SK-N-SH treated with all-trans-retinoic acid at 6 μM for 48 hours (cell line): ENCODE data around the gene SYTL1.

Experiments
- ATAC-seq: fragments of 200-7000 bp; cut with Tn5 transposase; 3 replicates; pipeline ENCODE4 v1.9.1; 2020; ENCODE audit warnings: mild to moderate bottlenecking, moderate library complexity
- ARNTL ChIP-seq: fragments of 450-650 bp; formaldehyde crosslinking; IDR thresholded peaks from 2 replicates; pipeline ENCODE4 v1.5.0; 2020; ENCODE audit warnings: low read depth, mild to moderate bottlenecking, moderate library complexity, borderline replicate concordance
- BACH2 ChIP-seq: fragments of 250-450 bp; sonication (Bioruptor Pico); IDR thresholded peaks from 2 replicates; pipeline ENCODE4 v1.9.0; 2021; ENCODE audit warnings: mild to moderate bottlenecking, borderline replicate concordance
- CSDC2 ChIP-seq: fragments of 250-450 bp; sonication (Bioruptor Pico); IDR thresholded peaks from 2 replicates; pipeline ENCODE4 v1.5.0; 2020; ENCODE audit warnings: mild to moderate bottlenecking, moderate library complexity
- ESRRG ChIP-seq: fragments of 250-450 bp; sonication (Bioruptor Pico); IDR thresholded peaks from 2 replicates; pipeline ENCODE4 v1.6.1; 2021; ENCODE audit warnings: mild to moderate bottlenecking
- GLIS3 ChIP-seq: fragments of 250-450 bp; sonication (Bioruptor Pico); IDR thresholded peaks from 2 replicates; pipeline ENCODE4 v1.5.0; 2020; ENCODE audit warnings: mild to moderate bottlenecking, moderate library complexity
- OSR1 ChIP-seq: fragments of 250-450 bp; sonication (Bioruptor Pico); IDR thresholded peaks from 2 replicates; pipeline ENCODE4 v1.8.0; 2022; ENCODE audit warnings: moderate library complexity, mild to moderate bottlenecking, inconsistent platforms
- PPARA ChIP-seq: fragments of 250-450 bp; sonication (Bioruptor Pico); IDR thresholded peaks from 2 replicates; pipeline ENCODE4 v1.5.0; 2020; ENCODE audit warnings: mild to moderate bottlenecking, borderline replicate concordance
- RARB ChIP-seq: fragments of 250-450 bp; sonication (Bioruptor Pico); IDR thresholded peaks from 2 replicates; pipeline ENCODE4 v1.8.0; 2021; ENCODE audit warnings: mild to moderate bottlenecking, moderate library complexity
- SNAI2 ChIP-seq: fragments of 250-450 bp; sonication (Bioruptor Pico); IDR thresholded peaks from 2 replicates; pipeline ENCODE4 v1.5.0; 2020; ENCODE audit warnings: mild to moderate bottlenecking, moderate library complexity
- TCF4 ChIP-seq: fragments of 250-450 bp; sonication (Bioruptor Pico); IDR thresholded peaks from 2 replicates; pipeline ENCODE4 v1.8.0; 2021; ENCODE audit warnings: mild to moderate bottlenecking, moderate library complexity, borderline replicate concordance
- TOX ChIP-seq: fragments of 250-450 bp; sonication (Bioruptor Pico); IDR thresholded peaks from 2 replicates; pipeline ENCODE4 v1.8.0; 2021; ENCODE audit warnings: mild to moderate bottlenecking, moderate library complexity, borderline replicate concordance
- ZC3H10 ChIP-seq: fragments of 250-450 bp; sonication (Bioruptor Pico); IDR thresholded peaks from 2 replicates; pipeline ENCODE4 v1.5.1; 2021; ENCODE audit warnings: mild to moderate bottlenecking, moderate library complexity
- ZFP30 ChIP-seq: fragments of 450-650 bp; formaldehyde crosslinking; IDR thresholded peaks from 2 replicates; pipeline ENCODE4 v1.5.0; 2022; ENCODE audit warnings: mild to moderate bottlenecking, moderate library complexity
- ZNF565 ChIP-seq: fragments of 450-650 bp; formaldehyde crosslinking; conservative IDR thresholded peaks from 2 replicates; pipeline ENCODE4 v1.5.0; 2020; ENCODE audit warnings: low read depth, mild to moderate bottlenecking, moderate library complexity
- ZNF70 ChIP-seq: fragments of 450-650 bp; formaldehyde crosslinking; IDR thresholded peaks from 2 replicates; pipeline ENCODE4 v1.5.0; 2020; ENCODE audit warnings: mild to moderate bottlenecking, moderate library complexity
- ZNF8 ChIP-seq: fragments of 450-650 bp; formaldehyde crosslinking; IDR thresholded peaks from 2 replicates; pipeline ENCODE4 v1.5.0; 2020; ENCODE audit warnings: mild to moderate bottlenecking, moderate library complexity
- TF ChIP-seq, protein P1 (sequence below): fragments of 250-450 bp; sonication (Bioruptor Pico); IDR thresholded peaks from 2 replicates; pipeline ENCODE4 v1.5.1; 2020; ENCODE audit warnings: low read depth, mild to moderate bottlenecking, moderate library complexity
- TF ChIP-seq, protein P2 (sequence below): fragments of 250-450 bp; sonication (Bioruptor Pico); IDR thresholded peaks from 2 replicates; pipeline ENCODE4 v1.8.0; 2021; ENCODE audit warnings: low read depth, mild to moderate bottlenecking, moderate library complexity, borderline replicate concordance
- TF ChIP-seq, protein P3 (sequence below): fragments of 250-450 bp; sonication (Bioruptor Pico); IDR thresholded peaks from 2 replicates; pipeline ENCODE4 v1.5.1; 2021; ENCODE audit warnings: mild to moderate bottlenecking, moderate library complexity
- TF ChIP-seq, protein P4 (sequence below): fragments of 250-450 bp; sonication (Bioruptor Pico); IDR thresholded peaks from 2 replicates; pipeline ENCODE4 v1.5.0; 2020; ENCODE audit warnings: mild to moderate bottlenecking, moderate library complexity
- TF ChIP-seq, protein P5 (sequence below): fragments of 250-450 bp; sonication (Bioruptor Pico); IDR thresholded peaks from 2 replicates; pipeline ENCODE4 v1.8.0; 2020; ENCODE audit warnings: mild to moderate bottlenecking, moderate library complexity, borderline replicate concordance

Gene SYTL1

DNA sequence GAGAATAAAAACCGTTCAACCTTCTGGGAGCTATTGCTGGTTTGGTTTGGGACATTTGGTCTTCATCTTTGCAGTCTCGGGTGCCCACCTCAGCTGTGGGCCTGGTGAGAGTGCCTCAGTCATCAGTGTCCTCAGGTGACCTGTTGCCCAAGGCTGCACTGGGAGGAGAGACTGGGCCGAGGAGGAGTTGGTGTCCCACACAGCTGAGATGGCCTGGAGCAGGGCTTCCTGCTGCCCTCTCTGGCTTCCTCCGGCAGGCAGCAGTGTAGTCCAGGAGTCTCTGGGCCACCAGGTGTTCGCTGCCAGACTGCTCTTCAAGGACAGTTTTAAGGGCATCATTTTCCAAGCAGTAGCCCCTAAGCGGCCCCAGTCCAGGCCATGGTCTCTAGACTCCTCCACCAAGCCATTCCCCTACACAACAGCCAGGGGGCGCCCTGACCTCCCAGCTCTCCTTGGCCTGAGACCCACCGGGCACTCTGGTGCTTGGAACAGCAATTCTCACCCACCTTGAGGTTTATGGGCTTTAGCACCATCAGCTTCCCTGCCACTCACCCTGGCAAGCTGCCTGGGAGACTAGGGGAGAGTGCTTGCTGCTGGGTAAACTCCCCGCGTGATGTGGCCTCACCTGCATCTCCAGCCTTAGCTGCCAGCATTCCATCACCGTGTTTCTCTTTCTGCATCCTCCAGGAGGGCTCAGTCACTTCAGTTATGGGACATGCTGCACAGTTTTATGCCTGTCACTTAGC is 9.1 kb upstream of the SYTL1 start:
- ATAC-seq, result peak; percentile 91
- no peak for TF ChIP-seq CSDC2
- TF ChIP-seq TOX, result no peak
- no peak for TF ChIP-seq ZC3H10 (CRISPR knock-in tag)
- TF ChIP-seq ZNF565 (CRISPR knock-in tag), result no peak
- TF ChIP-seq, all 23 proteins: peak for 0

DNA sequence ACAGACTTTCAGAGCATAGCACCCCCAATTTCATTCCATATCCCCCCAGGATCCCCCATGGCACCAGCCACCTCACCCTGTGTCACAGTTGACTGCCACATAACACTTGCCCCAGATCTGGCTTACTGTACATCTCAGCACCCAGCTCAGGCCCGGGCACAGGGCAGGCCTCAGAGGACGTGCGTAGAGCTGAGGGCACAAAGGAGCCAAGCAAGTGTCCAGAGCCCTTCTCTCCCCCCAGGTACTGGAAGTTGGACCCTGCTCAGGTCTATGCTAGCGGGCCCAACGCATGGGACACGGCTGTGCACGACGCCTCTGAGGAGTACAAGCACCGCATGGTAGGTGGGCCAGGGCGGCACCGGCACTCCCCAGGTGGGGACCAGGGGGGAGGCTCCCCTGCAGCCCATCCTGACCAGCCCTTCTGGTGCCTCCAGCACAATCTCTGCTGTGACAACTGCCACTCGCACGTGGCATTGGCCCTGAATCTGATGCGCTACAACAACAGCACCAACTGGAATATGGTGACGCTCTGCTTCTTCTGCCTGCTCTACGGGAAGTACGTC is 8.0 kb upstream of the SYTL1 start:
- no peak for TF ChIP-seq OSR1 (CRISPR knock-in tag)
- no peak for TF ChIP-seq ZNF565 (CRISPR knock-in tag)
- no peak for TF ChIP-seq CSDC2
- TF ChIP-seq GLIS3 (CRISPR knock-in tag), result no peak
- no peak for TF ChIP-seq SNAI2
- TF ChIP-seq, protein P1, sequence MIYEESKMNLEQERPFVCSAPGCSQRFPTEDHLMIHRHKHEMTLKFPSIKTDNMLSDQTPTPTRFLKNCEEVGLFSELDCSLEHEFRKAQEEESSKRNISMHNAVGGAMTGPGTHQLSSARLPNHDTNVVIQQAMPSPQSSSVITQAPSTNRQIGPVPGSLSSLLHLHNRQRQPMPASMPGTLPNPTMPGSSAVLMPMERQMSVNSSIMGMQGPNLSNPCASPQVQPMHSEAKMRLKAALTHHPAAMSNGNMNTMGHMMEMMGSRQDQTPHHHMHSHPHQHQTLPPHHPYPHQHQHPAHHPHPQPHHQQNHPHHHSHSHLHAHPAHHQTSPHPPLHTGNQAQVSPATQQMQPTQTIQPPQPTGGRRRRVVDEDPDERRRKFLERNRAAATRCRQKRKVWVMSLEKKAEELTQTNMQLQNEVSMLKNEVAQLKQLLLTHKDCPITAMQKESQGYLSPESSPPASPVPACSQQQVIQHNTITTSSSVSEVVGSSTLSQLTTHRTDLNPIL (CRISPR knock-in tag), result no peak
- TF ChIP-seq, protein P2, sequence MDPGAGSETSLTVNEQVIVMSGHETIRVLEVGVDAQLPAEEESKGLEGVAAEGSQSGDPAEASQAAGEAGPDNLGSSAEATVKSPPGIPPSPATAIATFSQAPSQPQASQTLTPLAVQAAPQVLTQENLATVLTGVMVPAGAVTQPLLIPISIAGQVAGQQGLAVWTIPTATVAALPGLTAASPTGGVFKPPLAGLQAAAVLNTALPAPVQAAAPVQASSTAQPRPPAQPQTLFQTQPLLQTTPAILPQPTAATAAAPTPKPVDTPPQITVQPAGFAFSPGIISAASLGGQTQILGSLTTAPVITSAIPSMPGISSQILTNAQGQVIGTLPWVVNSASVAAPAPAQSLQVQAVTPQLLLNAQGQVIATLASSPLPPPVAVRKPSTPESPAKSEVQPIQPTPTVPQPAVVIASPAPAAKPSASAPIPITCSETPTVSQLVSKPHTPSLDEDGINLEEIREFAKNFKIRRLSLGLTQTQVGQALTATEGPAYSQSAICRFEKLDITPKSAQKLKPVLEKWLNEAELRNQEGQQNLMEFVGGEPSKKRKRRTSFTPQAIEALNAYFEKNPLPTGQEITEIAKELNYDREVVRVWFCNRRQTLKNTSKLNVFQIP (CRISPR knock-in tag), result no peak
- TF ChIP-seq TOX, result no peak
- TF ChIP-seq ZNF70, result no peak
- no peak for TF ChIP-seq ZC3H10 (CRISPR knock-in tag)
- TF ChIP-seq RARB (CRISPR knock-in tag), result no peak
- no peak for TF ChIP-seq ESRRG (CRISPR knock-in tag)
- no peak for TF ChIP-seq BACH2 (CRISPR knock-in tag)
- TF ChIP-seq TCF4 (CRISPR knock-in tag), result no peak
- TF ChIP-seq, protein P3, sequence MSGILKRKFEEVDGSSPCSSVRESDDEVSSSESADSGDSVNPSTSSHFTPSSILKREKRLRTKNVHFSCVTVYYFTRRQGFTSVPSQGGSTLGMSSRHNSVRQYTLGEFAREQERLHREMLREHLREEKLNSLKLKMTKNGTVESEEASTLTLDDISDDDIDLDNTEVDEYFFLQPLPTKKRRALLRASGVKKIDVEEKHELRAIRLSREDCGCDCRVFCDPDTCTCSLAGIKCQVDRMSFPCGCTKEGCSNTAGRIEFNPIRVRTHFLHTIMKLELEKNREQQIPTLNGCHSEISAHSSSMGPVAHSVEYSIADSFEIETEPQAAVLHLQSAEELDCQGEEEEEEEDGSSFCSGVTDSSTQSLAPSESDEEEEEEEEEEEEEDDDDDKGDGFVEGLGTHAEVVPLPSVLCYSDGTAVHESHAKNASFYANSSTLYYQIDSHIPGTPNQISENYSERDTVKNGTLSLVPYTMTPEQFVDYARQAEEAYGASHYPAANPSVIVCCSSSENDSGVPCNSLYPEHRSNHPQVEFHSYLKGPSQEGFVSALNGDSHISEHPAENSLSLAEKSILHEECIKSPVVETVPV (CRISPR knock-in tag), result no peak
- no peak for ATAC-seq

DNA sequence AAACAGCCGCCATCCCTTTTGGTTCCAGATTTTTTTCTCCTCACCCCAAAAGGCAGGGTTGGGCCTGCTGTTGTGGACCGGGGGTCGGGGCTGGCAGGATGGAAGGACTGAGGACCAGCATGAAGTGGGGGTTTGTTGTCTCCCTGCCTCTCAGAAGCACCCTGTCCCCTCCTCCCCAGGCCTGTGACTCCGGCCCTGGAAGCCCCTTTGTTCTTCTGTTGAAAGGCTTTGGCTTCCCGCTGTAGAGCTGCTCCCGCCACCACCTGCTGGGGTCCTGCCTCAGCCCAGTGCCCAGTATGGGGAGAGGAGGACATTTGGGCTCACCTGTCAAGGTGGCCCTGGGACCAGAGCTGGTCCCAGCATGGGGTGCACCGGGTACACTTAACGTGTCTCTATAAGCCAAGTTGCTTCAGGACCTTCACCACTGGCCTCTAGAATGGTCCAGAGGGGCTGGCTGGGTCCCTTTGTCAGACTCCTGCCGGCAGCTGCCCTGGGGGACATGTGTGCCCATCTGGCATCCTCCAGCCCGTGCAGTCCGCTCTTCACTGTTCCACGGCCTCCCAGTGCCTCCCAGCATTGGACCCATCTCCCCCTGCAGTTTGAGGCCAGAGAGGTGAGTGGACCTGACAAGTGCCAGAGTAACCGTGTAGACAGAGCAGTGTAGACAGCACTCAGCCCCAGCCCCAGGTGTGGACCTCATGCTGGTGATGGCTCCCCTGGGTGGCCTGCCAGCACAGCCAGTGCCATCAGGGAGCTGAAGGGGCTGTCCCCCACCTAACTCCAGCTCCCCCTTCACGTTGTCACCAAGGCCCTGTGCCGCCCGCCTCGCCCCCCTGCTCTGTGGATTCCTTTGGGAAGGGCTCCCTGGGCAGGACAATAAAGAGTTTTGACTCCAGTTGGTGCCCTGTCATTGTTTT is 6.1 kb upstream of the SYTL1 start:
- TF ChIP-seq BACH2 (CRISPR knock-in tag), result no peak
- TF ChIP-seq ZNF565 (CRISPR knock-in tag), result no peak
- no peak for ATAC-seq

DNA sequence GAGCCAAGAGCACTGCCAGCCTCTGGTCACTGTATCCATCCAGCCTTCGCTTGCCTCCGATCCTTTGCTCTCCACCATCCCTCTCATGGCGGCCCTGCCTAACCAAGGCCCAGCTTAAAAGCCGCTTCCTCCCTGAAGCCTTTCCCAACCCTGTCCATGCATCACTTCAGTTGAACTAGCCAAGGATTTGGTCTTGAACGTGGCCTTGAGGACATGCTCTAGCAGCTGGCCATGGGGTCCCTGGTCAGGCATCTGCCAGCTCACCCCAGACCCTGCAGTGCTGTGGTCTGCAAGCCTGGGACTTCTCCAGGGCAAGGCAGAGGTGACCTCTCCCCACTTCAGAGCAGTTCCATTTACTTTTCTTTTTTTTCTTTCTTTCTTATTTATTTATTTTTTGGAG is 5.1 kb upstream of the SYTL1 start:
- ATAC-seq, result no peak
- TF ChIP-seq, protein P3 (CRISPR knock-in tag), result no peak
- TF ChIP-seq BACH2 (CRISPR knock-in tag), result no peak
- TF ChIP-seq ARNTL (CRISPR knock-in tag), result no peak
- TF ChIP-seq PPARA (CRISPR knock-in tag), result no peak
- TF ChIP-seq, protein P4, sequence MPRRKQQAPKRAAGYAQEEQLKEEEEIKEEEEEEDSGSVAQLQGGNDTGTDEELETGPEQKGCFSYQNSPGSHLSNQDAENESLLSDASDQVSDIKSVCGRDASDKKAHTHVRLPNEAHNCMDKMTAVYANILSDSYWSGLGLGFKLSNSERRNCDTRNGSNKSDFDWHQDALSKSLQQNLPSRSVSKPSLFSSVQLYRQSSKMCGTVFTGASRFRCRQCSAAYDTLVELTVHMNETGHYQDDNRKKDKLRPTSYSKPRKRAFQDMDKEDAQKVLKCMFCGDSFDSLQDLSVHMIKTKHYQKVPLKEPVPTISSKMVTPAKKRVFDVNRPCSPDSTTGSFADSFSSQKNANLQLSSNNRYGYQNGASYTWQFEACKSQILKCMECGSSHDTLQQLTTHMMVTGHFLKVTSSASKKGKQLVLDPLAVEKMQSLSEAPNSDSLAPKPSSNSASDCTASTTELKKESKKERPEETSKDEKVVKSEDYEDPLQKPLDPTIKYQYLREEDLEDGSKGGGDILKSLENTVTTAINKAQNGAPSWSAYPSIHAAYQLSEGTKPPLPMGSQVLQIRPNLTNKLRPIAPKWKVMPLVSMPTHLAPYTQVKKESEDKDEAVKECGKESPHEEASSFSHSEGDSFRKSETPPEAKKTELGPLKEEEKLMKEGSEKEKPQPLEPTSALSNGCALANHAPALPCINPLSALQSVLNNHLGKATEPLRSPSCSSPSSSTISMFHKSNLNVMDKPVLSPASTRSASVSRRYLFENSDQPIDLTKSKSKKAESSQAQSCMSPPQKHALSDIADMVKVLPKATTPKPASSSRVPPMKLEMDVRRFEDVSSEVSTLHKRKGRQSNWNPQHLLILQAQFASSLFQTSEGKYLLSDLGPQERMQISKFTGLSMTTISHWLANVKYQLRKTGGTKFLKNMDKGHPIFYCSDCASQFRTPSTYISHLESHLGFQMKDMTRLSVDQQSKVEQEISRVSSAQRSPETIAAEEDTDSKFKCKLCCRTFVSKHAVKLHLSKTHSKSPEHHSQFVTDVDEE (CRISPR knock-in tag), result no peak
- no peak for TF ChIP-seq TOX
- TF ChIP-seq, protein P5, sequence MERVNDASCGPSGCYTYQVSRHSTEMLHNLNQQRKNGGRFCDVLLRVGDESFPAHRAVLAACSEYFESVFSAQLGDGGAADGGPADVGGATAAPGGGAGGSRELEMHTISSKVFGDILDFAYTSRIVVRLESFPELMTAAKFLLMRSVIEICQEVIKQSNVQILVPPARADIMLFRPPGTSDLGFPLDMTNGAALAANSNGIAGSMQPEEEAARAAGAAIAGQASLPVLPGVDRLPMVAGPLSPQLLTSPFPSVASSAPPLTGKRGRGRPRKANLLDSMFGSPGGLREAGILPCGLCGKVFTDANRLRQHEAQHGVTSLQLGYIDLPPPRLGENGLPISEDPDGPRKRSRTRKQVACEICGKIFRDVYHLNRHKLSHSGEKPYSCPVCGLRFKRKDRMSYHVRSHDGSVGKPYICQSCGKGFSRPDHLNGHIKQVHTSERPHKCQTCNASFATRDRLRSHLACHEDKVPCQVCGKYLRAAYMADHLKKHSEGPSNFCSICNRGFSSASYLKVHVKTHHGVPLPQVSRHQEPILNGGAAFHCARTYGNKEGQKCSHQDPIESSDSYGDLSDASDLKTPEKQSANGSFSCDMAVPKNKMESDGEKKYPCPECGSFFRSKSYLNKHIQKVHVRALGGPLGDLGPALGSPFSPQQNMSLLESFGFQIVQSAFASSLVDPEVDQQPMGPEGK, result no peak
- no peak for TF ChIP-seq RARB (CRISPR knock-in tag)
- TF ChIP-seq, protein P1 (CRISPR knock-in tag), result no peak
- TF ChIP-seq ZNF8, result no peak
- TF ChIP-seq ZC3H10 (CRISPR knock-in tag), result no peak
- no peak for TF ChIP-seq GLIS3 (CRISPR knock-in tag)
- TF ChIP-seq ZFP30 (CRISPR knock-in tag), result no peak
- TF ChIP-seq ZNF70, result no peak
